H1 (cell line): ENCODE data around the gene ATF7.

ENCODE experiments used
- CTCF ChIP-seq, 3 experiments: IDR thresholded peaks; 1 replicate in 2 of 3; 2 replicates in 1 of 3; pipeline versions ENCODE4 v1.5.1 to v1.6.1; 2011; ENCODE audit warnings: low read length in 3 of 3, mild to moderate bottlenecking in 3 of 3, inconsistent platforms in 2 of 3, low read depth in 1 of 3, moderate library complexity in 1 of 3; ENCODE audit not compliant: insufficient read depth in 1 of 3; ENCODE audit errors: control extremely low read depth in 1 of 3
- GABPA ChIP-seq: IDR thresholded peaks from 2 replicates; pipeline ENCODE4 v1.6.1; 2011; ENCODE audit warnings: mild to moderate bottlenecking, low read length, moderate library complexity, borderline replicate concordance; ENCODE audit not compliant: insufficient read depth
- POLR2AphosphoS5 ChIP-seq: IDR thresholded peaks from 2 replicates; pipeline ENCODE4 v1.6.1; 2011; ENCODE audit warnings: low read depth, low read length
- RXRA ChIP-seq: IDR thresholded peaks from 2 replicates; pipeline ENCODE4 v1.6.1; 2011; ENCODE audit warnings: low read depth, mild to moderate bottlenecking, low read length, moderate library complexity; ENCODE audit not compliant: insufficient read depth
- SIN3A ChIP-seq, 2 experiments: IDR thresholded peaks in 1 of 2; conservative IDR thresholded peaks in 1 of 2; 2 replicates each; pipeline ENCODE4 v1.6.1; 2011 to 2012; ENCODE audit warnings: low read length in 2 of 2, improper control_type of control experiment in 1 of 2, low read depth in 1 of 2, mild to moderate bottlenecking in 1 of 2
- SUZ12 ChIP-seq: fragments of 200-600 bp; sonication (generic); IDR thresholded peaks from 2 replicates; pipeline ENCODE4 v1.6.1; 2012; ENCODE audit warnings: mild to moderate bottlenecking, inconsistent platforms, low read length, moderate library complexity, mixed read lengths

- TF ChIP-seq GABPA, result no peak
- no peak for TF ChIP-seq CTCF (IDR thresholded peaks at IDR 0.05; ENCODE audit: control extremely low read depth in 1 of 3, insufficient read depth in 1 of 3, low read depth in 1 of 3, low read length in 3 of 3)
- TF ChIP-seq SUZ12, result no peak
- TF ChIP-seq RXRA, result no peak
- no peak for TF ChIP-seq POLR2AphosphoS5
- TF ChIP-seq SIN3A (conservative IDR thresholded peaks at IDR 0.05 in 1 of 2, IDR thresholded peaks at IDR 0.05 in 1 of 2; ENCODE audit: low read depth in 1 of 2, low read length in 2 of 2), result no peak
Observed at GRCh38 chr12:53474077-53474476, 152.1 kb downstream of the ATF7 start.
